Uterus (tissue), 4 donors: ENCODE data around the gene ERF. TPM values are rescaled to one million over a fixed set of nuclear protein-coding genes. Genes with fewer than 3 reads are reported as not detected.
A peak's percentile ranks its signal among the peaks of the same experiment; 100 is the strongest.
"Not testable (repeated sequence)": the region's sequence is repeated elsewhere in the genome, so short reads cannot be mapped to it uniquely, and the experiment has no call there.

Source experiments
- DNase-seq, 2 donors: peaks; one replicate each; pipeline ENCODE4 v3.0.0-alpha.2; 2019 to 2020
- H3K27ac ChIP-seq, 2 donors: fragments of 200-600 bp; sonication (generic); 1 replicate in 1 of 2; 2 replicates in 1 of 2; pipeline ENCODE4 v1.5.1; 2016 to 2018
- H3K27me3 ChIP-seq, 2 donors: fragments of 200-600 bp; sonication (generic); one replicate each; pipeline ENCODE4 v1.5.1; 2018 to 2019; ENCODE audit warnings: control low read depth in 1 of 2
- H3K36me3 ChIP-seq, 2 donors: fragments of 200-600 bp; sonication (generic); one replicate each; pipeline ENCODE4 v1.5.1; 2019; ENCODE audit warnings: control low read depth in 1 of 2
- H3K4me1 ChIP-seq, 2 donors: fragments of 200-600 bp; sonication (generic); one replicate each; pipeline ENCODE4 v1.5.1; 2018 to 2019; ENCODE audit warnings: control low read depth in 1 of 2
- H3K4me3 ChIP-seq, 2 donors: fragments of 200-600 bp; sonication (generic); 1 replicate in 1 of 2; 2 replicates in 1 of 2; pipeline ENCODE4 v1.5.1; 2018 to 2019; ENCODE audit warnings: mild to moderate bottlenecking in 1 of 2
- H3K9me3 ChIP-seq, 2 donors: fragments of 200-600 bp; sonication (generic); one replicate each; pipeline ENCODE4 v1.5.1; 2019; ENCODE audit warnings: control low read depth in 1 of 2
- POLR2A ChIP-seq, 2 donors: fragments of 450-650 bp; IDR thresholded peaks; one replicate each; pipeline ENCODE4 v1.6.1; 2016; ENCODE audit warnings: antibody characterized with exemption in 2 of 2, mild to moderate bottlenecking in 1 of 2, moderate library complexity in 1 of 2
- intact Hi-C: fragments of 100-400 bp; cut with DNase I; formaldehyde crosslinking; loops from one replicate; pipeline ENCODE4 v1.15.1; 2023; ENCODE audit warnings: low total_unique reads
- total RNA-seq, 4 donors: library from RNA; depleted of rRNA in 3 of 4; stranded (reverse); fragments of >200 nt in 3 of 4; gene quantifications; one replicate each; pipeline versions ENCODE4 v1.1.0 to v1.2.4, GENCODE V29; 2014 to 2023
- TF ChIP-seq, protein P1 (sequence below), 4 experiments: fragments of 200-600 bp in 2 of 4; fragments of 450-650 bp in 2 of 4; sonication (generic) in 2 of 4; IDR thresholded peaks; one replicate each; pipeline ENCODE4 v1.5.1; 2016 to 2019; ENCODE audit warnings: antibody characterized with exemption in 4 of 4, mild to moderate bottlenecking in 2 of 4, moderate library complexity in 1 of 4
- donor health status: DM: yes; HTN: yes; CAD: no.

Gene ERF
- total RNA-seq, 4 donors from 2014 or later = 14.1 to 141 (median 42.9) TPM

DNA sequence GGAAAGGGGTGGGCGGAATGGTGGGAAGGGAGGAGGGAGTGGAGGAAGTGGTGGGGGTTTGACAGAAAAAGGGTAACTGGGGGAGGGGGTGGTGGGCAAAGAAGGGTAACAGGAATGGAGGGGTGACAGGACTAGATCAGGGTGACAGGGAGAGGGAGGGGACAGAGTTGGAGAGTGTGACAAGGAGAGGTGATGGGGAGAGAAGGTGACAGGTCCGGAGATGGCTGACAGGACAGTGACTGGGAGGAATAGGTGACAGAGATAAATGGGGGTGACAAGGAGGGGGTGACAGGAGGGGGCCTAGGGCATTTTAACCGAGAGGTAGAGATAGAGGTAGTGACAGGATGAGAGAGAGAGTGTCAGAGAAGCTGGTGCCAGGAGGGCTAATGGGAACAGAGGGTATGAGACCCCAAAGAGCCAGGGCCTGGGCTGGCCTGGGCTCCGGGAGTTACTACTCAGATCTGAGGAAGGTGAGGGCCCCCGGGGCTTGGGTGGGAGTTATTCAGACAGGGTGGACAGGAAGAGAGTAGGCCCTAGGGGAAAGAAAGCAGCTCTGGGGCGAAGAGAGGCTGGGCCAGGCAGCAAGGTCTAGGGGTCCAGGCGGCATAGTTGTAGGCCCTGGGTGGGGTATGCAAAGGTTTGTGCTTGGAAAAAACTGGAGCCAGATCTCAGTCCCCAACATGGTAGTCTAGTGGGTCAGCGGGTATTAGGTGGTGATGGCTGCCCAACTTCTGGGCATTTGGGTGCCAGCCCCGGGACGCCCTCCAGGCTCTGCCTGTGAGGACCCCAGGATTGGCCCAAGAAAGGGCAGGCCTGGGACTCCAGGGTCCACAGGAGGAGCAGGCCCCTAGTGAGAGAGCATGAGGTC lies 14.8 kb upstream of the ERF start:
- TF ChIP-seq, protein P1, sequence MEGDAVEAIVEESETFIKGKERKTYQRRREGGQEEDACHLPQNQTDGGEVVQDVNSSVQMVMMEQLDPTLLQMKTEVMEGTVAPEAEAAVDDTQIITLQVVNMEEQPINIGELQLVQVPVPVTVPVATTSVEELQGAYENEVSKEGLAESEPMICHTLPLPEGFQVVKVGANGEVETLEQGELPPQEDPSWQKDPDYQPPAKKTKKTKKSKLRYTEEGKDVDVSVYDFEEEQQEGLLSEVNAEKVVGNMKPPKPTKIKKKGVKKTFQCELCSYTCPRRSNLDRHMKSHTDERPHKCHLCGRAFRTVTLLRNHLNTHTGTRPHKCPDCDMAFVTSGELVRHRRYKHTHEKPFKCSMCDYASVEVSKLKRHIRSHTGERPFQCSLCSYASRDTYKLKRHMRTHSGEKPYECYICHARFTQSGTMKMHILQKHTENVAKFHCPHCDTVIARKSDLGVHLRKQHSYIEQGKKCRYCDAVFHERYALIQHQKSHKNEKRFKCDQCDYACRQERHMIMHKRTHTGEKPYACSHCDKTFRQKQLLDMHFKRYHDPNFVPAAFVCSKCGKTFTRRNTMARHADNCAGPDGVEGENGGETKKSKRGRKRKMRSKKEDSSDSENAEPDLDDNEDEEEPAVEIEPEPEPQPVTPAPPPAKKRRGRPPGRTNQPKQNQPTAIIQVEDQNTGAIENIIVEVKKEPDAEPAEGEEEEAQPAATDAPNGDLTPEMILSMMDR (IDR thresholded peaks at IDR 0.05) = no peak
- no peak for TF ChIP-seq POLR2A (IDR thresholded peaks at IDR 0.05)
- DNase-seq = peak; percentile 43 to 46
- H3K27ac ChIP-seq = peak overlapping the region; percentile 91 to 95
- intact Hi-C loops = no loop called here
- no peaks in the 10 kb centered on the region for H3K36me3 ChIP-seq
- no peaks in the 10 kb centered on the region for H3K9me3 ChIP-seq
- H3K4me3 ChIP-seq = peak overlapping the region; percentile 67 to 75
- H3K4me1 ChIP-seq = peaks cover 5 to 16% of the 10 kb centered on the region in 2 donors
- H3K27me3 ChIP-seq = no peaks in the 10 kb centered on the region

DNA sequence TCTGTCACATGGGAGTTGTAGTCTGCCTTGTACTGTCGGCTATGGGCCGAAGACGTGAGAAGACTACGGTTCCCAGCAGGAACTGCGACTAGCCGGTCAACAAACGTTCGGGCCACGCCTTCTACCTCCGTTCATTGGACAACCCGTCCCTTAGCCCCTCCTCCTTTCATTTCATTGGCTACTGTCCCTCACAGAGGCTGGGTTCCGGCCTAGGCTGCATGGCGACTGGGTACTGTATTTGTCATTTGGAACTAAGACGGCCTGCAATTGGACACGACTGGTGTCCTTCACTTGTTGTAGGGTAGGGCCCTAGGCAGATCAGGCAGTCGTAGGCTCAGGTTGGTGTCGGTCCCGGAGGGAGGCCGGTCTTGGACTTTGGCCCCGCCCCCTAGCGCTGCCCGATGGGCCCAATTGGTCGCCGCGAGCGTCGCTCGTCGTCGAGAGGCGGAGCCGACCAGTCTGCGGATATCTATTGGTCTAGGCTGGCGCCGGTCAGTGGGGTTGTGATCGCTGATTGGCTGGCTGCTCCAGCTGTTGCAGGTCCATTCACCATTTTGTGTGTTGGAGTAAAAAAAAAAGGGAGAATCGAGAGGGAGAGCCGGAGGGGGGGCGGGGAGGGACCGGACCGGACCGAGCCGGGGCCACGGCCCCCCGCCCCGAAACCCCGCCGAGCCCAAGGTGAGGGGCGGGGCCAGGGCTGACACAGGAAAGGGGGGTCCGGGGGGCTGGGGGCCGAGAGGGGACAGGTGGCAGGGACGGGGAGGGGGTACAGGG lies 14.0 kb upstream of the ERF start, which contains the start of gene CIC:
TSS of gene CIC (plus strand) at position 549 of the 774 bp plus-strand sequence. CDS start 2,532 bp downstream, outside the sequence.
- H3K9me3 ChIP-seq = no peaks in the 10 kb centered on the region
- intact Hi-C loops = no loop called here
- peaks cover 5 to 16% of the 10 kb centered on the region in 2 donors for H3K4me1 ChIP-seq
- DNase-seq = peak; percentile 100
- TF ChIP-seq, protein P1 (IDR thresholded peaks at IDR 0.05) = peak in 1 of 4 experiments; percentile 9
- peak; percentile 17 to 20 for TF ChIP-seq POLR2A (IDR thresholded peaks at IDR 0.05)
- H3K36me3 ChIP-seq = no peaks in the 10 kb centered on the region
- no peaks in the 10 kb centered on the region for H3K27me3 ChIP-seq
- peak within 1 kb of the TSS; percentile 70 to 75 for H3K4me3 ChIP-seq
- H3K27ac ChIP-seq = peak within 1 kb of the TSS; percentile 99

- Histone ChIP-seq H3K36me3 (no peaks in the 10 kb centered on the region), H3K4me3 (peak overlapping the region; percentile 60 to 70), H3K27ac (peak overlapping the region; percentile 99), H3K4me1 (peaks cover 5 to 16% of the 10 kb centered on the region in 2 donors), H3K27me3 (no peaks in the 10 kb centered on the region), H3K9me3 (no peaks in the 10 kb centered on the region)
- TF ChIP-seq, protein P1 (IDR thresholded peaks at IDR 0.05) = peak in 2 of 4 experiments; percentile 22 to 44
- peak; percentile 96 for TF ChIP-seq POLR2A (IDR thresholded peaks at IDR 0.05)
- DNase-seq = peak; percentile 99 to 100
- intact Hi-C loops = no loop called here
Observed at GRCh38 chr19:42268142-42268703, 13.3 kb upstream of the ERF start.

DNA sequence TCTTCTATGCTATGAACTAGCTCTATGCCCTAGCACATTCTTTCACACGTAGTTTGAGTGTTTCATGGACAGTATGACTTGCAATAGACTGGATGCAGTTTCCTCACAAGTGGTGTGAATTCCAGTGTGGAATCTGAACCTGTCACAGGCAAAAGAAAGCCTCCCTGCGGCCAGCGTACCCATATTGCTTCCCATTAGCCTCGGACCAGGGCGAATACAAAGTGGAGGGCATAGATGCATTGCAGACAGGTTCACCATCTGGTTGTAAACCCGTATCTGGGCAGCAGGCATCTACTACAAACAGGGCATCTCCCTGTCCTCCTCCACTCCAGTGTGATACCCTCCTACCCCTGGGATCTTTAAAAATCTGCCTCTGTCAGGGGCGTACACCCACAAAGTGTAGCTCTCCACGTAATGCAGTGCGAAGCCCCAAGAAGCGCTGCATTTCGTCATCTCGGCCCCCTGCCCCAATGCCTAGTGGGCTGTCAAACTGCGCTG lies 12.8 kb upstream of the ERF start:
- peaks cover 5 to 16% of the 10 kb centered on the region in 2 donors for H3K4me1 ChIP-seq

DNA sequence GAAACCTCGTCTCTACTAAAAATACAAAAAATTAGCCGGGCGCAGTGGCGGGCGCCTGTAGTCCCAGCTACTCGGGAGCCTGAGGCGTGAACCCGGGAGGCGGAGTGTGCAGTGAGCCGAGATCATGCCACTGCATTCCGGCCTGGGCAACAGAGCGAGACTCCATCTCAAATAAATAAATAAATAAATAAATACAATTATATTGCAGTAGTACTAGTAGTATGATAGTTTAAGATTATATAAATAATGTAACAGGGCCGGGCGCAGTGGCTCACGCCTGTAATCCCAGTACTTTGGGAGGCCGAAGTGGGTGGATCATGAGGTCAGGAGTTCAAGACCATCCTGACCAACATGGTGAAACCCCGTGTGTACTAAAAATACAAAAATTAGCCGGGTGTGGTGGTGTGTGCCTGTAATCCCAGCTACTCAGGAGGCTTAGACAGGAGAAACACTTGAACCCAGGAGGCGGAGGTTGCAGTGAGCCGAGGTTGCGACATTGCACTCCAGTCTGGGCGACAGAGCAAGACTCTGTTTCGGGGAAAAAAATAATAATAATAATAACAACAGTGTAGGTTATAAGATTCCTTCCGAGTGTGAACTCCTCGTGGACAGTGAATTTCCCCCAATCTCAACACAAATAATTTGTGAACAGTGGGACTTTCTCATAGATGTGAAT lies 12.1 kb upstream of the ERF start:
- H3K4me3 ChIP-seq, H3K9me3 ChIP-seq, H3K36me3 ChIP-seq, H3K27me3 ChIP-seq, DNase-seq, intact Hi-C loops: not testable (repeated sequence)
- H3K27ac ChIP-seq = peak overlapping the region; percentile 99
- peaks cover 5 to 16% of the 10 kb centered on the region in 2 donors for H3K4me1 ChIP-seq

More for the DNA sequence above, 12.8 kb upstream of the ERF start:
- DNase-seq = peak in 1 of 2 donors; percentile 27
- Histone ChIP-seq H3K4me3 (peak overlapping the region; percentile 60 to 70), H3K27me3 (no peaks in the 10 kb centered on the region), H3K36me3 (no peaks in the 10 kb centered on the region), H3K27ac (peak overlapping the region; percentile 99), H3K9me3 (no peaks in the 10 kb centered on the region)
- TF ChIP-seq, protein P1 (IDR thresholded peaks at IDR 0.05) = no peak
- no peak for TF ChIP-seq POLR2A (IDR thresholded peaks at IDR 0.05)
- intact Hi-C loops = no loop called here

DNA sequence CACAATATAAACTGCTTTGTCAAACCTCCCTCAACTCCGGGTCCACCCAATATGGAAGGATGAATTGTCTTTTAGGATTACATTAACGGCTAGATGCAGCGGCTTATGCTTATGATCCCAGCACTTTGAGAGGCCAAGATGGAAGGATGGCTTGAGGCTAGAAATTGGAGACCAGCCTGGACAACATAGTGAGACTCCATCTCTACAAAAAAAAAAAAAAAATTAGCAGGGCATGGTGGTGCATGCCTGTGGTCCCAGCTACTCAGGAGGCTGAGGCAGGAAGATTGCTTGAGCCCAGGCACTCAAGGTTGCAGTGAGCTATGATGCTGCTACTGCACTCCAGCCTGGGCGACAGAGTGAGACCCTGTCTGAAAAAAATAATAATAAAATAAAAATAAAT lies 11.2 kb upstream of the ERF start:
- DNase-seq, intact Hi-C loops, H3K27ac ChIP-seq, H3K27me3 ChIP-seq, H3K36me3 ChIP-seq, H3K9me3 ChIP-seq, H3K4me3 ChIP-seq: not testable (repeated sequence)
- H3K4me1 ChIP-seq = peaks cover 5 to 13% of the 10 kb centered on the region in 2 donors
